Suppressor macrophage treated with lipopolysaccharide for 1 hour (primary cell): ENCODE data around the gene GNAT2.

ENCODE experiments used
- DNase-seq, 3 donors: peaks; one replicate each; pipeline ENCODE4 v3.0.0-alpha.2; 2020 to 2022

GNAT2 gene

DNA sequence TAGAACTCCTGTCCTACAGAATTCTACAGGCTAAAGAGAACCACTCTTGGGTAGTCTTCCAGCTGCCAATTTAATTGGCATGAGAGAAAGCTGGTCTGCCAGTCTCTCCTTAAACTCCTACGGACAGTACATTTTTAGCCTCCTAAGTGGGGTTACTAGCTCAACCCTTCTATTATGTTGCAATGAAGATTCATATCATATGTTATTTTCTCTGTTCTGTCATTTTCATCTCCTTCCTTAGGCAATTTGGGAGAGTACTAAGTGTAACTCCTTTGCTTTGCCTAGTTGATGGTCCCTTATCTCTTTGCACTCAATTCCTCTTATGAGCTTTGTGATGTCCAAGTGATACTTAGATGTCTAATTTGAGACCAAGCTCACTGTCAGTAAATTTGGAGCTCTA lies 14.0 kb downstream of the GNAT2 start:
- peak in 2 of 3 donors; percentile 33 to 51 for DNase-seq

DNA sequence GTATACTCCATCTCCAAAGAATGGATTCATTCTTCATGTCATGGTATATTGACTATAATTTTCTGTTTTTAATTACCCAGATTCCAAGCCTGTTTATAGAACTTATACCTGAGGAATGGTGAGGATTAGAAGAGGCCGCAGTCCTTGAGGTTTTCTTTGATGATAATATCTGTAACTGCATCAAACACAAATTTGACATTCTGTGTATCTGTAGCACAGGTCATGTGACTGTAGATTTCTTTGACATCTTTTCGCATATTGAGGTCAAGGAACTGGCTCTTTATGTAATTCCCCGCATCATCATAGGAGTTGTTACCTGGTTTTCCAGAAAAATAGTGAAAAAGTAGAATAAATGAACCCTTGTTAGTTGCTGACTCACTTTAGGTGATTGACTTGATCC lies 16.2 kb downstream of the GNAT2 start:
- DNase-seq, result no peak

DNA sequence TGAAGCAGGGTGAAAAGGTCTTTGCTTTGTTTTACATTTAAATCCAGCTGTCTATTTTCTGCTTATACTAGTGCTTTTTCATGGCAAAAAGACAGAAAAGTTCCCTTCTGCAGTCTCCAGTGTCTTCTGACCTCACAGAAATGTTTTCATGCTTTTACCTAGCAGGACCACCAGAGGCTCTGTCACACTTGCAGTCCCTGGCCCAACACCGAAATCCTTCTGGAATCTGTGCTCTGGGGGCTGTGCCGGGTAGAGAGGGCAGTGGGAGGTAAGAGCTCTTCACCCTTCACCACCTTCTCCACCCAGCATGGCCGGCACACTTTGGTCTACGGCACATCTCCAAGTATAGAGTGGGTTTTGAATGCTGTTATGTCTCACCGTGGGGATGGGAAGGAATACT lies 20.8 kb downstream of the GNAT2 start:
- DNase-seq, result no peak

DNA sequence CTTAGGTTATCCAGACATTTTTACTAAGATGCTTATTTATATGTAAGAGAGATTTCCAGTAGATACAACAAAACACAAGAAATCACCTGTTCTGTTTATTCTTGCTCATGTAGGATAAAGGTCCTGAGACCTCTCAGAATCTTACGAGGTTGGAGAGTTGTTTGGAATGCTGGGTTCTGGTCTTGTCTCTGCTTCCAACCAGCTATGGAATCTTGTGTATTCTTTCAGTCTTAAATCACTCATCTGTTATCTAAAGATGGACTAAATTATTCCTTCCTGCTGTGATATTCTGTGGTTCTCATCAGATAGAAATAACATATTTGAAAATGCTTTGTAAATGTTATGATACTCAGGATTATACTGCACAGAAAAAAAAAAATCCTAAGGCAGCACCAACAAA lies 21.3 kb downstream of the GNAT2 start:
- DNase-seq, result no peak

DNA sequence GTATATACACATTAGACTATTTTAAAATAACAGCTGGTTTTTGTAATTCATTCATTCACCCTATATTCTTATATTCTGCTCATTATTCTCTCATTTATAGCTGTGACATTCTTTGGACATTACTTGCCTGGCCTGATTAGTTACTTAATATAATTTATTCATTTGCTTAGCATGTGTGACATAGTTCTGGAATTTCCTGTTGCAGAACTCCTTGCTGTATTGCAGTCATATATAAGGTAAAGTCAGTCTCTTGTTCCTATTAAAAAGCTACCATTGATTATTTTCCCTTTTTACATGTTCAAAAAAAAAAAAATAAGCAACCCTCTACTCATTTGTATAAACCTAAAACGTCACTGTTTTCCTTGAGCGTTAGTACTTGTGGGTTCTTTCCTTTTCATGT lies 23.9 kb downstream of the GNAT2 start:
- peak in 2 of 3 donors; percentile 35 to 38 for DNase-seq

DNA sequence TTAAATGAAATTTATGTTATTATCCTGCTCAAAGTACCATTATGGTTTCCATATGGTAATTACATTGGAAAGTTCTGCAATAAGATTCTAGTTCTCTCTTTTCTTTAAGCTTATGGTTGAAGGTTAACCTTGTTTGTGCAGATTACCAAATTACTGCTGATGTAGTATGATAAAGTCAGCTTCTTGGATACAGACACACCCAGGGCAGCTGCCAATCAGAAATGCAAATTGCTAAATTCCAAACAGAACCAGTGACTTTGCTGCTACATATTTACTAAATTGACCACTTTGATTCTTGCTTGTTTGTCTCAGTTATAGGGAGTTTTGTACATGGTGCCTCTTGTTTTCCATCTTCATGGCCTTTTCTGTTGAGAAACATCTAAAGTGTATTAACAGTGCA lies 26.5 kb downstream of the GNAT2 start:
- no peak for DNase-seq

DNA sequence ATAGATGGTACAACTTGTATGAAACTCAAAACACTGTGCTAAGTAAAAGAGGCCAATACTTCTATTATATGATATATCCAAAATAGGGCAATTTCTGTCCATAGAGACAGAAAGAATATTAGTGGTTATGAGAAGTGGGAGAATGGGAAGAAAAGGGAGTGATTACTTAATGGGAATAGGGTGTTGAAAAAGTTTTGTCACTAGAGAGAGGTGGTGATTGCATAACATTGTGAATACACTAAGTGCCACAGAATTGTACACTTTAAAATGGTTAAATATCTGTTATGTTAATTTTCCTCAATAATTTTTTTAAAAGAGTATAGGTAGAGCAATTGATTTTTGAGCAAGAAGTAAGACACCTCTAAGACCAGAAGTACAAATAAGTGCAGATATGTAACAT lies 29.7 kb downstream of the GNAT2 start:
- no peak for DNase-seq

DNA sequence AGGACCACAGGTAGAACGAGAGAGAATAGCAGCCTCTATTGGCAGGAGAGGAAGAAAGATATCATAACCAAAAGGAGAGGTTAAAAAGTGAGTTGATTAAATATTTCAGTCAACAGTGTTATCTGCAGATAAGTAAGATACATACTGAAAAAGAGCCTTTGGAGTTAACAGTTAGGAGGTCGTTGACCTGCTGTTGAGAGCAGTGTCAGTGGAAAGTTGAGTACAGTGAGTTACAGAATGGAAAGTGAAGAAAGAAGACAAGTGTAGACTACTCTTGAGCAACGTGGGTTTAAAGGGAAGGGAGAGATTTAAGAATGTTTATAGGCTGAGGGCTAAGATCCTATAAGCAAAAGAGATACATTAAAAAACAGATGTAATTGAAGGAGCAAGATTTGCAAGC lies 30.2 kb downstream of the GNAT2 start:
- DNase-seq, result no peak

DNA sequence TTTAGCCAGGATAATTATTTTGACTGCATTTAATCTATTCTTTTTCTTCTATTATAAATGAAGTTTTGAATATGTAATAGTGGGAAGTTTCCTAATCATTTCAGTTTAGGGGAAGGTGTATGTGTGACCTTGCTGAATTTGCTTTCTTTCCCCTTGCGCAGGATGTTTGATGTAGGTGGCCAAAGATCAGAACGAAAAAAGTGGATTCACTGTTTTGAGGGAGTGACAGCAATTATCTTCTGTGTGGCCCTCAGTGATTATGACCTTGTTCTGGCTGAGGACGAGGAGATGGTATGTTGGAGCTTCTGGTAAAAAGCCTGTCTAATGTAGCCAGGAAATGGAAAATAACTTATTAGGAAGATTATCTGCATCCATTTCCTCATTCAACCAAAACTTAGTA lies 33.4 kb downstream of the GNAT2 start:
- no peak for DNase-seq

DNA sequence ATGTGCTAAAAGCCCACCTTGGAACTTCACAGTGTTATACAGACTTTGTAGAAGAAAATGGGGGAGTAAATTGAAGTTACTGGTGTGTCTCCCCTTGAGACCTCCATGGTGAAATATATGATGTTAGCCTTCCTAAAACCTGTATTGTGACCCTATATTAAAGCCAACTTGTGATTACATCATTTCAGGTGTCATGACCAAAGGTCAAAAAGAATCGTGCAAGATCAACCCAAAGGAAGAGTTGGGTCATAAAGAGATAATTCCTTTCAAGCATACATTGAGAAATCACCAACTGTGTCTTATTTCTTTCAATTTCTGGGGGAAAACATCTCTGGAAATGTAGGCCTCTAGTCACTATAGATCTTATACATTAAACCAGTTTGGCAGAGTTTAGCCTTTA lies 34.6 kb downstream of the GNAT2 start:
- no peak for DNase-seq

DNA sequence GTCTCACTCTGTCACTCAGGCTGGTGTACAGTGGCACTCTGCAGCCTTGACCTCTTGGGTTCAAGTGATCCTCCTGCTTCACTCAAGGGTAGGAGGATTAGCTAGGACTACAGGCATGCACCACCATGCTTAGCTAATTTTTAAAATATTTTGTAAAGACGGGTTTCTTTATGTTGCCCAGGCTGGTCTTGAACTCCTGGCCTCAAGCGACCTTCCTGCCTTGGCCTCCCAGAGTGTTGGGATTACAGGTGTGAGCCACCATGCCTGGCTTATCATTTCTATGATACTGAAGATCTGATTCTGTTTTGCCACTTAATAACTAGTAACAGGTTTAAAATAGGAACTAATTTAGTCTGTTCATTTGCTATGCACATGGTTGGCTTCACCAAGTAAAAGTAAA lies 37.4 kb downstream of the GNAT2 start:
- DNase-seq, result no peak

DNA sequence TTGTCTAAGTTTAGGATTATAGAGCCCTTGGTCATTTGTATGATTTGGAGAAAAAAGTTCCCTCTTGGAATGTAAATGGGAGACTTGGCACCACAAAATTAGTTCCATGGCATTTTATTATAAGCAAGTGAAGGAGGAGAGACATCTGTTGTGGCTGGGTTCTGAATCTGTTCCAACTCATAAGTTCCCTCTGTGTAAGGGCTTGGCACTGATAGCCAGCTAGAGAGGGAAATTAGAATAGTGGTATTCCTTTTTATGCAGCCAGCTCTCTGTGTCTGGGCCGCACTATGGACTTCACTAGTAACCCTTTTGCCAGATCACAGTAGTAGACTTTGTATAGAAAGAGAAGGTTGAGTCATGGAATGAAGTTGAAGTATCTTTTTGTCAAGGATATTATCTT lies 39.9 kb downstream of the GNAT2 start:
- no peak for DNase-seq

DNA sequence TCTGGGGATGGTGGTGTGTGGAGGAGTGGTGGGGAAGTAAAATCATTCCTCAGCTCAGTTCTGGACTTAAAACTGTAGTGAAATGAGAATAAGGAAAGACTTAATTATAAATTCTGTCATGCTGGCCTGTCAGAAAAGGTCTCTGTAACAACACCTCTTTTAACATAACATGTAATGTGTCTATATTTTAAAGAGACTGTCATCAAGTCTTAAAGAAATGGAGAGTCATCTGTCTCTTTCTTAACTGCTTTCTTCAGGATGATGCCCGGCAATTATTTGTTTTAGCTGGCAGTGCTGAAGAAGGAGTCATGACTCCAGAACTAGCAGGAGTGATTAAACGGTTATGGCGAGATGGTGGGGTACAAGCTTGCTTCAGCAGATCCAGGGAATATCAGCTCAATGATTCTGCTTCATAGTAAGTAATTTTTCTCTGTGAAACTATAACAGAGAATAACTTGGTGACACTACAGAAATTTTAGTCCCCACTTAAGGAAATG lies 40.4 kb downstream of the GNAT2 start:
- DNase-seq, result no peak

DNA sequence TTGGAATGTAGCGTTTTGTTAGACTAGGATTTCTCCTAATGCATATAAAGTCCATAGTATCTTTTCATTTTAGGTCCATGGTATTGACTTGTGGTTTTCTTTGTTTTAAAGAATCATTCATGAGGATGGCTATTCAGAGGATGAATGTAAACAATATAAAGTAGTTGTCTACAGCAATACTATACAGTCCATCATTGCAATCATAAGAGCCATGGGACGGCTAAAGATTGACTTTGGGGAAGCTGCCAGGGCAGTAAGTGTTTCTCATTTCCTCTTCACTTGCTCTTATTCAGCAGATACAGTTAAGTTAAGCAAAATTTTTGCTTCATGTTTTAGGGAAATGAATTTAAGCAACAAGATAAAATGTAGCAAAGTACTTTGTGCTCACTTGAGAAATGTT lies 45.6 kb downstream of the GNAT2 start:
- peak; percentile 61 to 80 (median 78) for DNase-seq

DNA sequence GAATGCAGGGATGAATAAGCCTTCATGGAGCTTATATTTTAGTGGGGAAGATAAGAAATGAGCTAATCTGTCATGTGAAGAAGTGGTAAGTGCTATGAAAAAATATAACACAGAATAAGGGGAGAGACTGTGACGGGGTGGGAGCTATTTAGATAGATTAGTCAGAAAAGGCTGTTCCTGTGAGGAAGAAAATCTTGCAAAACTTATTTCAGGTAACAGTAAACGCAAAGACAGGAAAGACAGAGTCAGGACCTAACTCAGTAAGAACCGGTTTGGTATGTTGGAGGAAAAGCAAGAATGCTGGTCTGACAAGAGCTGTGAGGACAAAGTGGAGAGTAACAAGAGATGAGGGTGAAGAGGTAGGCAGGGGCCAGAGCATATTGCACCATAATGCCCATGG lies 49.0 kb downstream of the GNAT2 start:
- DNase-seq, result no peak

DNA sequence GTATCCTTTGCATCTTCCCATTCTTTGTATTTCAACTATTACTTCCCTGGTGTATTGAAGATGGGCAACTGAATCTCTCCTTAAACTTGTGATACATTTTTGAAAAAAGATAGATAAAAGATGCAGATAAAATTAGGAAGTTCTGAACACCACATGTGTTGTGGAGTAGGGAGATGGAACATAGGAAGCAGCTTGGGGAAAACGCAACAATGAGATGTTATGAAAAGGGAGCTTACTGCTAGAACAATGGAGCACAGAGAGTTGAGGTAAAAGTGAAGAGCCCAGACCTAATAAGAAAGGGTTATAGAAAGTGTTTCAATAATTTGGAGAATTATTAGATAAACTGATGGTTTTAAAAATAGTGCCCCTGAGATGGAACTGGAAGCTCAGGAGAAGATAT lies 50.1 kb downstream of the GNAT2 start:
- no peak for DNase-seq

DNA sequence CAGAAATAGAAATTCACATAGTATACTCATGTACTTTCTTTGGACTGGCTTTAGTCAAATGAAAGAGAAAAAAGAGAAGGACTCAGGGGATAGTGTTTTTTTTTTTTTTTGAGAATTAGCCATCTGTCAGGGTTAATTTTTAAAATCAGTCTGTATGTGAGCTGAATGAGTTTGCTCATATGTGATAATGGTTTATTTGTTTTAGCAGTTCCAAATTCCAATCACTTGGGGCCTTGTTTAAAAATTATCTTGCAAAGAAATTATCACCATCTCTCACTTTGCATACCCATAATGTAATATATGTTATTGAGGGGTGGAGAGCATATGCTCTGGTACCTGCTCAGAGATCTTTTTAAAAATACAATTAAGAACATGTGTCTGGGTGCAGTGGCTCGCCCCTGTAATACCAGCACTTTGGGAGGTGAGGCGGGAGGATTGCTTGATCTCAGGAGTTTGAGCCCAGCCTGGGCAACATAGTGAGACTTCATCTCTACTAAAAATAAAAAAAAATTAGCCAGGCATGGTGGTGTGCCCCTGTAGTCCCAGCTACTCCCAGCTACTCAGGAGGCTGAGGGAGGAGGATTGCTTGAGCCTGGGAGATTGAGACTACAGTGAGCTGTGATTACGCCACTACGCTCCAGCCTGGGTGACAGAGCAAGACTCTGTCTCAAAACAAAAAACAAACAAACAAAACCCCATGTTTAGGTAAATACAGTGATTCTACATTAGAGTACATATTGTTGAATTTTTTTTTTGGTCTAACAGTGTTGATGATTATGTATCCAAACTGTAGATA lies 51.3 kb downstream of the GNAT2 start:
- DNase-seq, result no peak

DNA sequence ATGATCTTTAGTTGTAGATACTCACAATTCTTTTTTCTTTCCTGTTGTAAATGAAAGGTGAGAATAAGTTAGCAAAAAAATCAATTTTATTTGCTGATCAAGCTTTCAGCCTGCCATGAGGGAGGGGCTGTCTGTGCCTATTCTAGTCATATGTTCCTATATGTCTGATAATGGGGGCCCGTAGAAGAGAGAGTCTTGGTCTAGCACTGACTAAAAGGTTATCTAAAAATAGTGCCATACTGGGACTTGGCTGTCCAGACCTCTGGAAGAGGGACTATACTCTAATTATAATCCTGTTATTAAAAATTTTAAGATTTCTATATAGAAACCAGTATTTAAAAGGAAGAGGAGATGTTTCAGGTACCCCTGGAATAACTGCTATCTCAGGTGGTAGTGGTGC lies 52.4 kb downstream of the GNAT2 start:
- DNase-seq, result no peak

DNA sequence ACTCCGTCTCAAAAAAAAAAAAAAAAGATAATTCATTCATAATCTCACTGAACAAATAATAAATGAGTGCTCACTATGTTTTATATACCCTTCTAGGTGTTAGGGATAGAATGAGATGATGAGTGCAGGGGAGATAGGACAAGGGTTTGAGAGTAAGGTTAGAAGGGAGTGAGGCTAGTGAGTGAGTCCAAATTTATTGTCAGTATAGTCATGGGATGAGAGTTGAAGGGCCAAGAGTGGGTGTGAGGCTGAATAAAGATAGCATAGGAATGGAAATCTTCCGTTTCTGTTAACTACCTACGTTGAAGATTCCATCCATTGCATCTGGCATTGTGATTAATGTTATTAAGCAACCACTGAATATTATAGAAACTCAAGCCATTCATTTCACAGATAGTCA lies 54.2 kb downstream of the GNAT2 start:
- DNase-seq, result no peak

DNA sequence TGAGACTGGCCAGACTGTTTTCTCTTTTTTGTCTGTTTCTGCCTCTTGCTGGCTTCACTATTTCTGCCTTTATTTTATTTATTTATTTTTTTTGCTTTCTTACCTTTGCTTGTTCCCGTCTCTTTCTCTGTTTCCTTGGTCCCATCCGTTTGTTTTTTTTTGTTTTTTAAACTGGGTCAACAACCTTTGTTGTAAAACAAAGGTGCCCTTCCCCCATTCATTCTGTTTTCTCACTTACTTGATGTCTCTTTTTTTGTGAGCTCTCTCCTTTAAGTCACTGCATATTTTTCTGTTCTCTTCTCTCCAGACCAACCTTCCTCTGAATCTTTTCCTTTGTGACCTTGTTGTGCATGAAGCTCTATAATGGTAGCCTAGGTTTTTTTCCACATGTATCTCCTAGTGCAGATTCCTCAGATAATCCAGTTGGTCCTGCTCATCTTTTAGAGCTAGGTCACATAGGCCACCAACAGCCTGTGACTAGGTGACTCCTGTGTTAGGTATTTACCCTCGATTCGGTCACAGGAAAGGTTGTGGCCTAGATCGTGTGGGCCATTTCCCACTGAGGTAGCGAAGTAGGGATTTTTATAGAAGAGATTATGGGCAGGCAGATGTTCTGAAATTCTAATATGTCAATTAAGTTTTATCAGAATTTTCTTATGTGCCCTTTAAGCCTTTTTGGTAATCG lies 55.1 kb downstream of the GNAT2 start:
- DNase-seq, result no peak

DNA sequence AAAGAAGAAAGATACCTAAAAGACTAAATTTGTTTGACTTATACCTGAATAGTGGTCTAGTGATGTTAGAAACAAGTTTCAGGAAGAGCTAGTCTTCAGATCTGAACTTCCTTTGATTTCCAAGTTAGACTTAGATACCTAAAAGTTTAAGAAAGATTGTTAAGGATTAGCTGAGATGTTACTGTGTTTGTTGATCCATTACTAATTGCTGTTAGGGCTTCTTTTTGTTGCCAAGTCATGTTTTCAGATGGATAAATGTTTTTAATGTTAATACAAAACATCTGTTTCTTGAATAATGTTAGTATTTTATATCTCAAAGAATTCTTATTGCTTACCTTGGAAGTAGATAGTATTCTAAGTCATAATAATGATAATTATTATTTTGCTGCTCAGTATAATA lies 59.4 kb downstream of the GNAT2 start:
- no peak for DNase-seq

DNA sequence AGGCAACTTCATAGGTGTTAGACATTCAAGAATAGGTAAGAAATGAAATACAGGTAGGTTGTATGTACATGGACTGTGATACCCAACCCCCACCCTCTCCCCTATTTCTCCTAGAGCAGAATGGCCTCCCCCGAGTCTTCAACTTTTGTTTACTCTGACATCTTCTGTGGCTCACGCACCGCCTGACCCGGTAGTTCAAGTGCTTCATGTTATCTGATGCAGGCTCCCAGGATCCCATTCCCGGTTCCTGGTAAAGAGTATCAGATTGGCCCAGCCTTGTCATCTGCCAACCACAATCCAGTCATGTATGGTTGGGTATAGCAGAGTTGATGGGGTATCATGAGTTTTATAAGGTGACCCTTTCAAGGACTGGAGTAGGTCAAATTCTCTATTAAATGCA lies 61.9 kb downstream of the GNAT2 start:
- DNase-seq, result no peak

DNA sequence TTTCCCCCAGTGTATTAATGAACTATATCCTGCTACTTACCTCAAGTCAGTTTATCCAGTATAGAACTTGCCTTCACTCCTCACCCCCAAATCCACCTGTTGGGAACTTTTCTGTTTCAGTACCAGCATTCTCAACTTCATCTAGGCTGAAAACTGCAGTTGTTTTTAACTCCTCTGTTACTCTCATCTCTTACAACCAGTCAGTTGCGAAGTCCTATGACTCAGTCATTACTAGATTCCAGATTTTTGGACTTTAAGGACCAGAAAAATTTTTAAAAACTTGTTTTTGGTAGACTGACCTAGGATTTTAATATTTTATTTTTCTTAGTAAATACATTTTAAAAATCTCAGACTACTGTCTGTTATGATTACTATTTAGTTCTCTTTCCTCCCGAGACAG lies 62.9 kb downstream of the GNAT2 start:
- no peak for DNase-seq
